HG03097 (cell line): ENCODE results near the gene LMOD2.

Experiments used
- ATAC-seq: cut with Tn5 transposase; IDR thresholded peaks from one replicate; pipeline ENCODE4 v1.9.1; 2021; ENCODE audit not compliant: unreplicated experiment, low FRiP score

The LMOD2 gene

DNA sequence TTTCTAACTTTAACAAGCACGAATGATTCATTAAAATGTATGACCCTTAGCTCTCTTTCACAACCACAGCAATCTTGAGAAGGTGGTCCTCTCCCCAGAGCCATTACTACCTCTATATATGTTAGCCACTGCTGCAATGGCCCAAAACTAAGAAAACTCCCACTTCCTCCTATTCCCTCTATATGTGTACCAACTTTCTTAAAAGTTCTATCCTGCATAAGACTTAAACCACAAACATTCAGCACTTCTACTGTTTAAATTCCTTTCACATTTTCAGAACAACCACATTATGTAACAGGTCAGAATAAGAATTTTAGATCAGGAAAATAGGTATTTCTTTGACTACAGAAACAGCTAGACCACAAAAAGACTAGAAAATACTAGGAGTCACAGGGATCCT is 57.0 kb downstream of the LMOD2 start:
- ATAC-seq = no peak
